KG1 (cell line): ENCODE results near the gene NRCAM.

Experiments used
- DNase-seq: peaks from one replicate; lab custom pipeline; 2025; lab: John Stamatoyannopoulos, UW

The NRCAM gene

GRCh38 chr7:108129018-108129965, 326.9 kb downstream of the NRCAM start:
- no peak for DNase-seq

GRCh38 chr7:108128514-108128913, 327.7 kb downstream of the NRCAM start:
- no peak for DNase-seq

- no peak for DNase-seq
These were observed 328.8 kb downstream of the NRCAM start for GRCh38 chr7:108127461-108127860.

- DNase-seq: no peak
These were observed 331.4 kb downstream of the NRCAM start for GRCh38 chr7:108124820-108125219.

GRCh38 chr7:108122181-108122580, 334.1 kb downstream of the NRCAM start:
- DNase-seq: no peak

GRCh38 chr7:108120933-108121332, 335.3 kb downstream of the NRCAM start:
- no peak for DNase-seq

GRCh38 chr7:108120196-108120595, 336.0 kb downstream of the NRCAM start:
- DNase-seq: no peak

- no peak for DNase-seq
These were observed 337.3 kb downstream of the NRCAM start for GRCh38 chr7:108118959-108119358.

- no peak for DNase-seq
These were observed 342.0 kb downstream of the NRCAM start for GRCh38 chr7:108114117-108114841.

GRCh38 chr7:108112683-108113082, 343.6 kb downstream of the NRCAM start:
- DNase-seq: no peak

GRCh38 chr7:108109221-108109908, 346.9 kb downstream of the NRCAM start:
- no peak for DNase-seq

GRCh38 chr7:108108131-108108530, 348.1 kb downstream of the NRCAM start:
- no peak for DNase-seq

- no peak for DNase-seq
These were observed 351.9 kb downstream of the NRCAM start for GRCh38 chr7:108104324-108104723.

- DNase-seq: no peak
These were observed 352.5 kb downstream of the NRCAM start for GRCh38 chr7:108103558-108104298.

GRCh38 chr7:108102671-108103312, 353.4 kb downstream of the NRCAM start:
- no peak for DNase-seq

- no peak for DNase-seq
These were observed 354.5 kb downstream of the NRCAM start for GRCh38 chr7:108101759-108102158.

GRCh38 chr7:108099713-108100112, 356.5 kb downstream of the NRCAM start:
- DNase-seq: no peak

- DNase-seq: no peak
These were observed 358.5 kb downstream of the NRCAM start for GRCh38 chr7:108097703-108098102.
